OCI-LY3 (cell line): ENCODE measurements around the gene AGPAT4.

Experiments used
- EZH2phosphoT487 ChIP-seq: fragments of 200-600 bp; shearing (Covaris generic); IDR thresholded peaks from 2 replicates; pipeline ENCODE4 v1.6.1; 2018; ENCODE audit warnings: antibody characterized with exemption, mixed run types, low read depth
- TF ChIP-seq, protein P1 (sequence below): fragments of 200-600, 300-600 bp; sonication (generic); IDR thresholded peaks from 2 replicates; pipeline ENCODE4 v1.5.1; 2014; ENCODE audit warnings: antibody characterized with exemption, low read length, low read depth

DNA sequence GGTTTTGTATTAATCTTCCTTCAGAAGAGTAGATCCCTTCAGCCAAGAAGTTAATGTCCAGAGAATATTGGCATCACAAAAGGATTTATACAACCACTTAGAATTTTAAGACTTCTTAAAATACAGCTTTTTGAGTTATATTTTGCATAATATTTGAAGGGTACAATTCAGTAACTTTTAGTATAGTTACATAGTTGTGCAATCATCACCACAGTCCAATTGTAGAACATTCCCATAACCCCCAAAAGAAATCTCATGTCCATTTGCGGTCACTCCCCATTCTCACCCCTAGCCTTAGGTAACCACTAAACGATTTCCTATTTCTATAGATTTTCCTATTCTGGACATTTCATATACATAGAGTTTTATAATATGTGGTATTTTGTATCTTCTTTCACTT lies 155.9 kb downstream of the AGPAT4 start:
- TF ChIP-seq, protein P1, sequence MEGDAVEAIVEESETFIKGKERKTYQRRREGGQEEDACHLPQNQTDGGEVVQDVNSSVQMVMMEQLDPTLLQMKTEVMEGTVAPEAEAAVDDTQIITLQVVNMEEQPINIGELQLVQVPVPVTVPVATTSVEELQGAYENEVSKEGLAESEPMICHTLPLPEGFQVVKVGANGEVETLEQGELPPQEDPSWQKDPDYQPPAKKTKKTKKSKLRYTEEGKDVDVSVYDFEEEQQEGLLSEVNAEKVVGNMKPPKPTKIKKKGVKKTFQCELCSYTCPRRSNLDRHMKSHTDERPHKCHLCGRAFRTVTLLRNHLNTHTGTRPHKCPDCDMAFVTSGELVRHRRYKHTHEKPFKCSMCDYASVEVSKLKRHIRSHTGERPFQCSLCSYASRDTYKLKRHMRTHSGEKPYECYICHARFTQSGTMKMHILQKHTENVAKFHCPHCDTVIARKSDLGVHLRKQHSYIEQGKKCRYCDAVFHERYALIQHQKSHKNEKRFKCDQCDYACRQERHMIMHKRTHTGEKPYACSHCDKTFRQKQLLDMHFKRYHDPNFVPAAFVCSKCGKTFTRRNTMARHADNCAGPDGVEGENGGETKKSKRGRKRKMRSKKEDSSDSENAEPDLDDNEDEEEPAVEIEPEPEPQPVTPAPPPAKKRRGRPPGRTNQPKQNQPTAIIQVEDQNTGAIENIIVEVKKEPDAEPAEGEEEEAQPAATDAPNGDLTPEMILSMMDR = no peak
- TF ChIP-seq EZH2phosphoT487 = no peak
